ENCODE measurements around the gene SCLY. TPM values are rescaled to one million over a fixed set of nuclear protein-coding genes. Genes with fewer than 3 reads are reported as not detected.

SCLY gene
- polyA plus RNA-seq, 3 donors, result 8.0 to 13.6 (median 11.5) TPM

DNA sequence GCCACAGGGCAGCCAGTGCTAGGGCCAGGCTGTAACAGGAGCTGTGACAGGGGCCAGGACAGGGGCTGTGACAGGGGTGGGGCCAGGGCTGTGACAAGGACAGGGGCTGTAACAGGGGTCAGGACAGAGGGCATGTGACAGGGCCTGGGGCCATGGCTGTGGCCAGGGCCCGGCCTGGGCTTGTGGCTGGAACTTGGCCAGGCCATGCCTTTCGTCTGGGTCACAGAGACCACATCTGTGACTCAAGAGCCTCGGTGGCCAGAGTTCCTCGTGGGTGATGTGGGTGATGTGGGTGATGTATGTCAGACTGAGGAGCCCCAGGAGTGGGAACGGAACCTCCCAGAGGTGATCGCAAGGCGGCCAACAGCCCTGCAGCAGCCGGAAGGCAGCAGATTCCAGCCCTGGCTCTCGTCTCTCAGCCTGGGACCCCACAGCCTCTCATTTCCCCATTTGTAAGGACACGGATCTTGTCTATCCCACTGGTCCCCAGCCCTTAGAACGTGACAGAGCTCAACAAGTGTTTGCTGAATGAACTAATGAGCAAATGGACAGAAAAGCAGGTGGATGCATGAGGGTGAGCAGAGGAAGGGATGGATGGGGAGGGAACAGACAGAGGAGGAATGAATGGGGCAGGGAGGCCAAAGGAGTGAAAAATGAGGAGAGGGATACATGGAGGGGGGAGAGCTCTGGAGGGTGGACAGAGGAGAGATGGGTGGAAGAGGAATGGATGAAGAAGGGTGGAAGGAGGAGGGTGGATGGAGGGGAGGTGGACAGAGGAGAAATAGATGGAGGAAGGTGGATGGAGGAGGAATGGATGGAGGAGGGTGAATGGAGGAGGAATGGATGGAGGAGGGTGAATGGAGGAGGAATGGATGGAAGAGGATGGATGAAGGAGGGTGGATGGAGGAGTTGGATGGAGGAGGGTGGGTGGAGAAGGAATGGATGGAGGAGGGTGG lies 56.7 kb downstream of the SCLY start:
- H3K27ac ChIP-seq (ENCODE audit: low read depth, low read length), result no peak overlapping the region
- 75 to 83% (median 77%) methylated on average over 11 of the region's 11 CpGs for WGBS, 3 donors

DNA sequence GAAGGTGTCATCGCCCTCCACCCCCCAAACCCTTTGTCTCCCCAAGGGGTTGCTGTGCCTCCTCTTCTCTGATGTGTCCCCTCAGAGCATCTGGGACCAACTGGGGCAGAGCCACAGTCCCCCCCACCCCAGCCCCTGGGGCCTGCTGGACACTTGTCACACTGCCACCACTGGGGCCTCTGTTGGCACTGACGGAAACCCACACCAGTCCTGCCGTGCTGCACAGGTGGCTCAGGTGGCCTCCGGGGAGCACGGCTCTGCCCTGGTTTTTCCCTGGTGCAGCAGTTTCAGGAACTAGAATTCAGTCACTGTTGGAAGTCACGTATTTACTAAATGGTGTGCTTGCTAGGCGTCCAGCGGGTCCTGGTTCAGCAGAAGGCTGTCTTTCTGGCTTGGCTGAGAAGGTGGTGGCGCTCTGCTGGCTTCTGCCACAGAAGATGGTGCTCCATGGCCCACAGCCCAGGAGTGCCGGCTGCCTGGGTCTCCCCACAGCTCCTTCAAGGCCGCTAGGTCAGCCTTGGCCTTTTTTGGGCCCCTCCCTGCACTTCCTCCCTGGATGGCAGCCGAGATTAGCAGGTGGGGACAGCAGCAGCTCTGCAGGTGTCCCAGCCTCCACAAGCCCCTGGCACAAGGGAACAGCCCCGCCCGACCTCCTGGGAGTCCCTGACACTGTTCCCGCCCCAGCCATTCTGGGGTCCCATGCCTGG lies 59.1 kb downstream of the SCLY start:
- 43 to 58% (median 54%) methylated on average over 15 of the region's 15 CpGs for WGBS, 3 donors
- H3K27ac ChIP-seq (ENCODE audit: low read depth, low read length), result no peak overlapping the region

DNA sequence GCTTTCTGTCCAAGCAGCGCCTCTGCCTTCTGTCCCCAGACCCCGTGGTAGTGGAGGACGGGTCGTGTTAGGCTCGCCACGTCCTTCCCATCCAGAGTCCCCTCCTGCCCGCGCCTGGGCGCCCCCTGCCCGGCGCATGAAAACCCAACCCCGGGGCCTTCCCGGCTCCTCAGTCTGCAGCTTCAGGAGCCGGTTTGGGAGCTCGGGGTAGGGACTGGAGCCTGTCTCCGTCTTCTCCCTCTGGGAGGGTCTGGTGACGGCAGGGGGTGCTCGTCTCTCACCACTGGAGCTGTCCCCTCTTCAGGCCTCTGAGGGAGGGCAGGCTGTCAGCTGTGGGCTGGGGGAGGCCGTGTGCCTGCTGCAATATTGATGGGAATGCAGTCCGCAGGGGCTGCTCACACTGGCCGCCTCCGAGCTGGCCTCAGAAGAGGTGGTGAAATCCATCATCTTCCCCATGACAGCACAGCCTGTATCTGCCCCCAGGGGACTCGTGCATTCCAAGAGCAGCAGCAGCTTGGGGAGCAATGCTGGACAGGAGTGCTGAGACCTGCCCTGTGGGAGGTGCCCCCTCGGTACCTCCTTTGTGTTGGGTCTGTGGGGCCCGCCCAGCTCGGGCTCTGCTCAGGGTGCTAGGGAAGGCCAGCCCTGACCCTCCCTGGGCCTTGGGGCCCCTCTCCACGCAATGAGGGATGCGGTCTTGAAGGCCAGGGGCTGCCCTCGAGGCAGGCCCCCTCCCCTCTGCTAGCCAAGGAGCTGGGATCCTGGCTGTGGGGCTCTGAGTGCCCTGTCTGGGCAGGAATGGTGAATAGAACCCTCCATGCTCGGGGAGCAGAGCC lies 59.9 kb downstream of the SCLY start:
- 36 to 56% (median 46%) methylated on average over 29 to 30 of the region's 30 CpGs for WGBS, 3 donors

DNA sequence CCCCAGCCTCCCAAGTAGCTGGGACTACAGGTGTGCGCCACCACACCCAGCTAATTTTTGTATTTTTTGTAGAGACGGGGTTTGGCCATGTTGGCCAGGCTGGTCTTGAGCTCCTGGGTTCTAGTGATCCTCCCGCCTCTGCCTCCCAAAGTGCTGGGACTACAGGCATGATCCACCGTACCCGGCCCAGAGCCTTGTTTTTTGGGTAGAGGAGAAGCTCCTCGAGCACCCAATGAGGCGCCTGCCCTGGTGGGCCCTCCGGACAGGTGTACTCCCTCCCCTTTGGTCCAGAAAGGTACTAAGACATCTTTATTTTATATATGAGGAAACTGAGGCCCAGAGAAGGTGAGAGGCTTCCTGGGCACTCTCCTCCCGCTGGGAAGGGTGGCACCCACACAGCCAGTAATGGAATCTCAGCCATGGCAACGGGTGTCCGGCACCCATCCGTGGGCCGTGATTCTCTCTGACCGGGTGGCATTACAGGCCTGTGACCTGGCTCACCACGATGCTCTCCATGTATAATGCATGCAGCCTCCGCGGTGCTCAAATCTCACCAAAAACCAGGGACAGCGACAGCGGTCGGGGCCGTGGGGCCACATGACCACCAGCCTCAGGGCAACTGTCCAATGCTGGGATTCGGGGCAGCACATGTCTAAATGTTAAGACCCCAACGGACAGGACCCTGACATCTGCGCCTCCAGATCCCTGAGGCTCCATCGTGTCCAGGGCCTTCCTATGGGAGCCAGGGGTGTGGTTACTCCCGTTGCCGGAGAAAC lies 60.9 kb downstream of the SCLY start:
- 87 to 92% (median 91%) methylated on average over 27 of the region's 27 CpGs for WGBS, 3 donors
- H3K27ac ChIP-seq (ENCODE audit: low read depth, low read length), result no peak overlapping the region

More for the DNA sequence above, 59.9 kb downstream of the SCLY start:
- H3K27ac ChIP-seq (ENCODE audit: low read depth, low read length), result no peak overlapping the region

DNA sequence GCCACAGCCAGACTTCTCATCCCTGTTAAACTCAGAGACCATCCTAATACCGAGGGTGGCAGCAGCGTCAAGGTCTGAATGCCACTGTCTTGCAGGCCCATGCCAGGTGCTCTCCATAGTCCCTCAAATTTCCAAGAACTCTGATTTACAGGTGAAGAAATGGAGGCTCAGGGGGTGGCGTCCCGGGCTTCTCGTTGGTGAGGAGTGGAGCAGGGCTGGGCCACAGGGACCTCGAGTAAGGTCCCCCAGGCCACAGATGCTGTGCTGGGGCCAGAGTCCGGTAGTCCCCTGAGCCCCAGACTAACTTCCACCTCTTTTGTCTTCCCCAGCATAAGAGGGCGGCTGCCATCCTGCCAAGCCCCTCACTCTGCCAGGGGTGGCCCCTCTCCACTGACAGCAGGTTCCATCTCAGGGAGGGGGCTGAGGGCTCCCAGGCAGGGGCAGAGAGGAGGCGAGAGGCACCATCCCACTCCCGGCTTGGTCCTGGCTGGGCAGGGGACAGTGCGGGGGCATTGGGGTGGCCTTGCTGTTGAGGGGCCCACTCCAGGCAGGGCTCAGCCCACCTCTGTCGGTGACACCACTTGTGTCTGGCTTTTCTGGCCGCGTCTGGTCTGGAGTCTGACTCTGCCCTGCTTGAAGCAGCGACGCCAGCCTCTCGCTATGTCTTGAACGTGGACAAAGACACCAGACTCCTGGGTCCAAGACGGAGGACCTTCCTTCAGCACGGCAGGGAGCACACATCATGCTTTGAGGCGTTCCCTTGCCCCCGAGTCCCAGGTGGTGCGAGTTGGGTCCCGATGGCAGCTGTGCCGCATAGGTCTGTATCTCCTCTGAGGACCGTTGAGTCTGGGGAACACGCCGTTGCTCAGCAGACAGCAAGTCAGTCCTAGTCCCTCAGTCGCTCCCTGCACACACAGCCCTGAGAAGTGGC lies 61.8 kb downstream of the SCLY start:
- 86 to 89% (median 87%) methylated on average over 29 of the region's 29 CpGs for WGBS, 3 donors

DNA sequence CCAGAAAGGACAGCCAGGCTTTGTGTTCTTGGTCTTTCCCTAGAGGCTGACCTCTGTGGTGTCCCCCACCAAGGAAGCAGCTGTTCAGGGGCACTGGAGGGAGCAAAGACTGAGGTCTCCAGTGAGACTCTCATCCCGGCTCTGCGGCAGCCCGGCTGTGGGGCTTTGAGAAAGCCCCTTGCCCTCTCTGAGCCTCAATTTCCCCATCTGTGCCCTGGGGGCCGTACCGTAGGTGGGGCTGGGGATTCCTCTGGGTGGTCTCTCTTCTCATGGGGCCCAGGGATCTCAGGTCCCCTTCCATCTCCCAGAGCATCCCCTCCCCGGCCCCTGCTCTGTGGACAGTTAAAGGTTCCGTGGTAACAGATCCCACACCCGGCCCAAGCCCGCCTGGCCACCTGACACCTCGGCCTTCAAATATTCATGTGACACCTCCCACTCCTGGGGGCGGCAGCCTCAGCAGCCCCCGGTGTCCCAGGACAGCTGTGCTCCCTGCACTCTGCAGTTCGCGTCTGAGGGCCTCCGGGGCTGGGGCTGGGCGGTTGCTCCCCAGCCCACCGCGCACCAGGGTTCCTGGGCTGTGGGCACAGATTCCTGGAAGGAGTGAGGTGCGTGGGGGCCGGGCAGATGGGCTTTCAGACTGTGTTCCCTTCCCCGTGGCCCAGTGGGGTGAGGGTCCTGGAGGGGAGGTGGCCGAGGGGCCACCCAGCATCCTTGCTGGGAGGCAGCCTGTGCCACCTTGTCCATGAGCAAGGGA lies 62.6 kb downstream of the SCLY start:
- WGBS, 3 donors, result 81 to 83% (median 83%) methylated on average over 22 of the region's 22 CpGs
- H3K27ac ChIP-seq (ENCODE audit: low read depth, low read length), result no peak overlapping the region

More for the DNA sequence above, 61.8 kb downstream of the SCLY start:
- H3K27ac ChIP-seq (ENCODE audit: low read depth, low read length), result no peak overlapping the region

DNA sequence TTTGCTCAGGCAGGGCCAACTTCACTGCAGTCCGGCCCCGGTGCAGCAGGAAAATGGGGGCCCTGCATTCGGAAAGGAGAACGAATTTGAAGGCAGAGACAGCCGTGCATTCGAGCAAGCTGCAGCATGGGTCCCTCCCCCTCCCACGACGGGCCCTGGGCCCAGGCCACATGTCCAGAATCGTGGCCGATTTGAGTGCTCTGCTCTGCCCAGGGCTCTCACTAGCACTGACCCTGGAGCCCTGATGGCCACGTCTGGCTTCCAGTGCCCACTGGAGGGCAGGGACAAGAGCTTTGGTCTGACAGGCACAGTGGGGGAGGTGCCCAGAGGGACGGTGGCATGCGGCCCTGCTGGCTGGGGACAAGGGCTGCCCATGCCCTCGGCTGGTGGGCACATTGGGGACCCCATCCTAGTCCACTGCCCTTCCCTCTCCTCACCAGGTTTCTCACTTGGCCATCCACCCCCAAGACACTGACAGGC lies 63.2 kb downstream of the SCLY start:
- H3K27ac ChIP-seq (ENCODE audit: low read depth, low read length), result no peak overlapping the region
- 71 to 84% (median 78%) methylated on average over 12 to 14 of the region's 14 CpGs for WGBS, 3 donors

DNA sequence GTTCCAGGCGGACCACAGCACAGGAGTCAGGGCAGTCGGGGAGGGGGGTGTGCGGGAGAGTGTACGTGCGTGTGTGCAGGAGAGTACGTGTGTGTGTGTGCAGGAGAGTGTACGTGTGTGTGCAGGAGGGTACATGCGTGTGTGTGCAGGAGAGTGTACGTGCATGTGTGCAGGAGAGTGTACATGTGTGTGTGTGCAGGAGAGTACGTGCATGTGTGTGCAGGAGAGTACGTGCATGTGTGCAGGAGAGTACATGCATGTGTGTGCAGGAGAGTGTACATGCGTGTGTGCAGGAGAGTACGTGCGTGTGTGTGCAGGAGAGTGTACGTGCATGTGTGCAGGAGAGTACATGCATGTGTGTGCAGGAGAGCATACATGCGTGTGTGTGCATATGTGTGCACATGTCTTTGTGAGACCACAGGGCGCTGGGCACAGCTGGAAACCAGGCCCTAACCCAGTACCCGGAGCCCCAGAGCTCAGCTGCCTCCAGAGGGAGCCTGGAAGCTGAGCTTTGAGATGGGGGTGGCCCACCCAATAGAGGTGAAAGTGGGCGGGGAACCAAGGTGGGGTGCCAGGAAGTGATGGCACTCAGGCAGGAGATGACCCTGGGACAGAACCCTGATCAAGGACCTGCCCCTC lies 63.8 kb downstream of the SCLY start:
- WGBS, 3 donors, result 90 to 93% (median 92%) methylated on average over 19 of the region's 19 CpGs
- H3K27ac ChIP-seq (ENCODE audit: low read depth, low read length), result no peak overlapping the region

DNA sequence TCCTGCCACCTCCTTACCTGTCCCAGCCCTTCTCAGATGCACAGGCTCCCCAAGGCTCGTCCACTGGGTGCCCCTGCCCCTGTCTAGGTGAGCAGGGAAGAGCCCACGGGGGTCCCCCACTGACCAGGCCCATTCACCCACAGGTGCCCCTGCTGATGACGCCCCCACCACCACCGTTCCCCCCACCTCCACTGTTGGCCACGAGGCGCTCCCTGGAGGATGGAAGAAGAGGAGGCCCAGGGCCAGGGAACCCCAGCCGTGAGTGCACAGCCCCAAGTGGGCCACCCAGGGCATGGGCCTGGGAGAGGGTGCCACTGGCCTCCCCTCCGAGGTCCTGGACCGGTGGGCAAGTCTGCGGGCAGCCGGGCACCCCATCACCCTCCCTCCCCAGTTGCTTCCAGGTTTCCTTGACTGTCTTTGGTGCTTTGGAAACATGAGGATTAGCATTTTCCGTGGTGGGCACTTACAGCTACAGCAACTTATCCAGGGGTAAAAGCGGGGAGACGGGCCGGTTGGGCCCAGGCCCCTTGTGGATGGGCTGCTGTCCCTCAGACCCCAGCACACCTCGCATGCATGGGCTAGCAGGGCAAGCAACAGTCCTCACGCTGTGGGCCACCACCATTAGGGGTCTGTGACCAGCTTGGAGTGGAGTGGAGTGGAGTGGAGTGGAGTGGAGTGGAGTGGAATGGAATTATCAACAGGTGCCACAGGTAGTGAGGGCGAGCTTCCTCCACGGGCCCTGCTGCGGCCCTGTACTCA lies 64.5 kb downstream of the SCLY start:
- 91 to 93% (median 92%) methylated on average over 18 to 20 of the region's 20 CpGs for WGBS, 3 donors

DNA sequence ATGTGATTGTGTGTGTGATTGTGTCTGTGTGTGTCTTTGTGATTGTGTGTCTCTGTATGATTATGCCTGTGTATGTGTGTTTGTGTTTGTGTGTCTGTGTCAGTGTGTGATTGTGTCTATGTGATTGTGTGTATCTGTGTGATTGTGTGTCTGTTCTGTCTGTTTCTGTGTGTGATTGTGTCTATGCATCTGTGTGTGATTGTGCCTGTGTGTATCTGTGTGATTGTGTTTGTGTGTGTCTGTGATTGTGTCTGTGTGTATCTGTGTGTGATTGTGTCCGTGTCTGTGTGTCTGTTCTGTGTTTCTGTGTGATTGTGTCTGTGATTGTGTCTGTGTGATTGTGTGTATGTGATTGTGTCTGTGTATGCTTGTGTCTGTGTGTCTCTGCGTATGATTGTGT lies 65.5 kb downstream of the SCLY start:
- 90 to 98% (median 95%) methylated on average over 2 of the region's 2 CpGs for WGBS, 3 donors
- no peak overlapping the region for H3K27ac ChIP-seq (ENCODE audit: low read depth, low read length)

More for the DNA sequence above, 64.5 kb downstream of the SCLY start:
- no peak overlapping the region for H3K27ac ChIP-seq (ENCODE audit: low read depth, low read length)

DNA sequence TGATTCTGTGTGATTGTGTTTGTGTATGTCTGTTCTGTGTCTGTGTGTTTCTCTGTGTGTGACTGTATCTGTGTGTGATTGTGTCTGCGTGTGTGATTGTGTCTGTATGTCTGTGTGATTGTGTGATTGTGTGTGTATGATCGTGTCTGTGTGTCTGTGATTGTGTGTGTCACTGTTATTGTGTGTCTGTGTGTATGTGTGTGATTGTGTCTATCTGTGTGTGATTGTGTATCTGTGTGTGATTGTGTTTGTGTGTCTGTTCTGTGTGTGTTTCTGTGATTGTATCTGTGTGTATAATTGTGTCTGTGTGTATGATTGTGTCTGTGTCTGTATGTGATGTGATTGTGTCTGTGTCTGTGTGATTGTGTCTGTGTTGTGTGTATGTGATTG lies 66.0 kb downstream of the SCLY start:
- 87 to 92% (median 91%) methylated on average over 2 of the region's 2 CpGs for WGBS, 3 donors
- no peak overlapping the region for H3K27ac ChIP-seq (ENCODE audit: low read depth, low read length)

DNA sequence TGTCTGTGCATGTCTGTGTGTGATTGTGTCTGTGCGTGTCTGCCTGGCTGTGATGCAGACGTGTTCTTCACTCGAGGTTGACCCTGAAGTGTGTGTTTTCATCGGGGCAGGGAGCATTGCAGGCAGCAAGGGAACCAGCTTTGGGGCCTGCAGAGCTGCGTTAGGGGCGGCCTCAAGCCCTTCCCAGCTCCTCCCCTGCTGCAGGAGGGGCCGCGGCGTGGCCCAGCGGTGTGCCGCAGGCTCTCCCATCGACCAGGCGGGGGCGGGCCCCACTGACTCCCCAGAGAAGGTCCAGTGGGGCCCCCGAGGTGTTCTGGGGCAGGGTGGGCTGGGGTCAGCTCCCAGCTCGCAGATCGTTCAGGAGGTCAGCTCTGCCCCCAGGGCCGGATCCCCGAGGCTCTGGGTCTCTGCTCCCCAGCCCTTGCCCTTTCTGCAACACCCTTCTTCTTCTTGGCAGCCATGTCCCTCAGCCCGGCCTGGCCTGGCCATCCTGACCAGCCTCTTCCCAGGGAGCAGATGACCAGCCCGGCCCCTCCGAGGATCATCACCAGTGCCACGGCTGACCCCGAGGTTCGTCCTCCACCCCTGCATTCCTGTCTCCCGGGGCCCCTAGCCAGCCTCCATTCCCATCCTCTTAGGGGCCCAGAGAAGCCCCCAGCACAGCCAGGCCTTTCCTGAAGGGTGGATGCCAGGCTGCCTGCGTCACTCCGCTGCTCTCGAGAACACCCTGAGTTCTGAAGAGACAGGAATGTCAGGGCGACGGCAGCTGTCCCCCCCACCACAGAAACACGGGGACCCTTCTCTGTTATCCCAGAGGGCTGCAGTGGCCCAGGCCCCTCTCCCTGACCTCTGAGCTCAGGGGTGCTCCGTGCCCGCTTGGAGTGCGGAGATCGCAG lies 66.6 kb downstream of the SCLY start:
- 46 to 59% (median 50%) methylated on average over 33 to 36 of the region's 36 CpGs for WGBS, 3 donors
- H3K27ac ChIP-seq (ENCODE audit: low read depth, low read length), result no peak overlapping the region

DNA sequence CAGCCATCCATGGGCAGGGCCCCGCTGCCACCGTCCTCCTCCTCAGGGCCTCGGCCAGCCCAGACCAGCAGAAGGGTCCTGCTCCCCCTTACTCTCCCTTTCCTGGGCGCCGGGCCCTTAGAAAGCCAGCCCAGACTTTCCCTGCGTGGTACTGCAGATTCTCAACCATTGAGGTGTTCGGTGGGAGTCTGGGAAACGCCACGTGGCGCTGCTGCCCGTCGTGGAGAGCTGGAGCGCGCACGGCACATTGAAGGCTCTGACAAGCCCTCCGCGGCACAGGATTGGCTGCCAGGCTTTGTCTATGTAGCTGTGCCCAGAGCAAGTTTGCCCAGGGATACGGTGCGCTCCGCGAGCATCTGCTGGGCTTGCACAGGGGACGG lies 67.2 kb downstream of the SCLY start:
- WGBS, 3 donors, result 87 to 92% (median 89%) methylated on average over 22 of the region's 22 CpGs
- no peak overlapping the region for H3K27ac ChIP-seq (ENCODE audit: low read depth, low read length)

DNA sequence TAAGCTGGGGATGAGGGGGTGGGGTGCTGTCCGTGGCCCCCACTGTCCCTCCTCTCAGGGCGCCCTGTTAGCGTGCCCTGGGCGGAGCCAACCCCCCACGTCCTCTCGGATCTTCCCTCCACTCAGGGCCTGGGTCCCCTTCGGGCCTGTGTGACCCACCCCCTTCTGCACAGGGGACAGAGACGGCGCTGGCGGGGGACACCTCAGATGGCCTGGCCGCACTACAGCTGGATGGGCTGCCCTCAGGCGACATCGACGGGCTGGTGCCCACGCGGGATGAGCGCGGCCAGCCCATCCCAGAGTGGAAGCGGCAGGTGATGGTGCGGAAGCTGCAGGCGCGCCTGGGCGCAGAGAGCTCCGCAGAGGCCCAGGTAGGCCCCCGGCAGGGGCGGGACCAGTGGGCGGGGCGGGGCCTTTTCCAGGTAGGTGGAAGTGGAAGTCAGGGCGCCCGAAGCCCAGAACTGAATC lies 67.8 kb downstream of the SCLY start:
- whole genome bisulfite sequencing, 3 donors, result 79 to 83% (median 79%) methylated on average over 26 to 30 of the region's 30 CpGs
- H3K27ac ChIP-seq (ENCODE audit: low read depth, low read length), result no peak overlapping the region
